HG02759 (cell line): ENCODE data around the gene SIGLEC11.
"Not testable (repeated sequence)": the region's sequence is repeated elsewhere in the genome, so short reads cannot be mapped to it uniquely, and the experiment has no call there.

Source experiments
- ATAC-seq: cut with Tn5 transposase; IDR thresholded peaks from one replicate; pipeline ENCODE4 v1.9.1; 2021; ENCODE audit warnings: mild to moderate bottlenecking, moderate library complexity; ENCODE audit not compliant: unreplicated experiment

The SIGLEC11 gene

DNA sequence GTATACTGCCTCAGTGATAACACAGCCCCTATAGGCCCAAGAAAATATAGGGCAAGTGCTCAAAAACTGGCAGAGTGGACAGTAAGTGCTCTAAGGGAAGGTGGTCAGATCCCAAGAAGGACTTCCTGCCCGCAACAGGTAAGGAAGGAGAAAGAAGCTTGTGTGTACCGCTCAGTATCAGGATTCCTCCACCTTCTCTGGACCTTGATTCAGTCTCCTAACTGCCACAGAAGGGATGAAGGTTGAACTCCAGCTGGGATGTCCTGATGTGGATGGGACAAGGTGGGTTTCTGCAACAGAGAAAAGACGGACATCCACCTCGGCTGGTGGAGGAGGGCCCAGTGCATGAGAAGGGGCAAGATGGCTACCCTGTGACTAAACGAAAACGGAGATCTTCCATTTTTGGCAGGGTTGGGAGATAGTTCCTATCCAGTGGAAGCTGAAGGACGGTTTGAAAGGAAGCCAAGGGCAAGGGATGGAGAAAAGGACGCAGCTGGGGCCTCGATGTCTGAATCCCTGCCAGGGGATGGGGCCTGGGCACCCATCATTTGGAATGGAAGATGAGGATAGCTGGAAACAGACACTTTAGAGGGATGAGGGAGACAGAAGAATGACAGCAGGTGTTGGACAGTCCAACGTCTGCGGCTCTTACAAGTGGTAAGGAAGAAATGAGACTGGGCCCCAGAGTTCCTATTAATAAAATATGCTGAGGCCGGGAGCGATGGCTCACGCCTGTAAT is 33.3 kb downstream of the SIGLEC11 start:
- ATAC-seq = no peak

- ATAC-seq = no peak
Observed at GRCh38 chr19:49926515-49926914, 34.5 kb downstream of the SIGLEC11 start.

GRCh38 chr19:49925486-49925885 is 35.5 kb downstream of the SIGLEC11 start:
- ATAC-seq = no peak

DNA sequence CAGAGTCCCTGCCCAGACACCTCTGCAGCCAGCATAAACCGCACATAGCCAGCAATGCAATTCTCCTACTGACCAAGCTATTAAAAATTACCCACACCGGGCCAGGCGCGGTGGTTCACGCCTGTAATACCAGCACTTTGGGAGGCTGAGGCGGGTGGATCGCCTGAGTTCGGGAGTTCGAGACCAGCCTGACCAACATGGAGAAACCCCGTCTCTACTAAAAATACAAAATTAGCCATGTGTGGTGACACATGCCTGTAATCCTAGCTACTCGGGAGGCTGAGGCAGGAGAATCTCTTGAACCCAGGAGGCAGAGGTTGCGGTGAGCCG is 36.1 kb downstream of the SIGLEC11 start:
- not testable (repeated sequence) for ATAC-seq

DNA sequence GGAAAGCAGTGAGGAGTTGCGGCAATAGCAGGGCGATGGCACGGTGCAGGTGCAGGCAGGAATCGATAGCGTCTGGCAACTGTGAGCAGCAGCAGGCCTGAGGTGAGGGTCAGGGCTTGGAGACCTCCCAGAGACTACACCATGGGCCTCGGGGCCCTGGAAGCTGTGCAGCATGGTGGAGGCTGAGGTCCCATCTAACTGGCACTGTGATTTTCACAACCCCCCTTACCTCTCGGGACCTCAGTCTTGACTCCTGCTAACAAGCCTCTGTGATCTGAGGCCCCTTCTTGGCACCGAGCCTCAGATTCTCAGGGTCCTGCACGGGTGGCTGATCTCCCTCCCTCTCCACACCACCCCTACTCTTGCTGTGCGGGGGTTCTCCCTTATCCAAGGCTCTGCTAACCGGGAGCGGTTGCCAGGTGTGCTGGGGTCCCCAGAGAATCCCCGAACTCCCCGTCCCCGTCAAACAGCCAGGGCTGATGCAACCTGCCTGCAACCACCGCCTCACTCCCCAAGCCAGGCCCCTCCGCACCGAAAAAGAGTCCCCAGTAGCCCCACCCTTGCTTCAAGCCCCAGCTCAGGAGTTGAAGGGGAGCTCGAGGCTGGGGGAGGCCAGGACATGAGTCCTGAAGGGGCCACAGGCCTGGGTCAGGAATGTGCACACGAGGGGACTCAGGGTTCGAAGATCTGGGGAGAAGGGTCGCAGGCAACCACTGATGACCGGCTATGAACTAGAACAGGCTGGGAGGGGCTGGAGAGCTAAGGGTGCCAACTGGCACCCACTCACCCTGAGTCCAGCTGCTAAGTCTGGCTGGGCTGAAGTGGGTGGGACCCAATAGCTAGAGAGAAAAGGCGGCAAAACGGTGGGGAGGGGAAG is 36.7 kb downstream of the SIGLEC11 start:
- no peak for ATAC-seq

DNA sequence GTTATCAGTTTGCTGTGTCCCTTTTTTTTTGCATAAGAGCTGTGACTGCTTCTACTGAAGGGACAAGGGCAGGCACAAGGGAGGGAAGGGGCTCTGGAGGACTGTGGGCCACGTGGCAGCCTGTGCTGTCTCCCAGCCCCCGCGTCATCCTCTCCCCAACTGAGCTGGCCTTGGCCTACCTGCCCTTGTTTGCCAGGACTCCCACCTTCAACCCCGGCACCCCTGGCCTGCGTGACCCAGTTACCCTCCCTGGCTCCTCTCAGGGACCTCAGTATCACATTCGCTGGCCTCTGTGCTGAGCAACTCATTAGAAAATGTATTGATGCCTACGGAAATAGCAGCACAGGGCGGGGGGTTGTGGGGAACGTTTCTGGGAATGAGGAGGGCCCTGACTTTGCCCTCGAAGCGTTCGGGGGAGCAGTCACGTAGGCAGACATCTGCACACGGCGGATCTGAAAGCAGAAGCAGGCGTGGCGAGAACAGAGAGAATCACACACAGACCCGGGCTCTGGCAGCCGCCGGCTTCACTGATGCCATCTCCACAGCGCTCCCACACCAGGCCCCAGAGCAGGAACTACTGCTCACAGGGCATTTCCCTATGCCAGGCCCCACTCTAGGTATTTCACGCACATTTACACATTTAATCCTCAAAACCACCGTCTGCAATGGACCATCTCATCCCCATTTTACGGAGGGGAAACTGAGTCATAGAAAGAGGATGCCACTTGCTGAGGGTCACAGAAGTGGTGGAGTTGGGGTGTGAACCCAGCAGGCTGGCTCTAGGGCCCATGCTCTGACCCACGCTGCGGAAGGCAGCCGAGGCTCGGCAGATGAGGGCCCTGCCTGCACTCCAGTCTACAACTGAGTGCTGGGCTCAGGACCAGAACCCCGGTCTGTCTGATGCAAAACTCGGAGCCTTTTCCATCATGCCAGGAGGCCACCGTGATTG is 37.6 kb downstream of the SIGLEC11 start:
- ATAC-seq = no peak

DNA sequence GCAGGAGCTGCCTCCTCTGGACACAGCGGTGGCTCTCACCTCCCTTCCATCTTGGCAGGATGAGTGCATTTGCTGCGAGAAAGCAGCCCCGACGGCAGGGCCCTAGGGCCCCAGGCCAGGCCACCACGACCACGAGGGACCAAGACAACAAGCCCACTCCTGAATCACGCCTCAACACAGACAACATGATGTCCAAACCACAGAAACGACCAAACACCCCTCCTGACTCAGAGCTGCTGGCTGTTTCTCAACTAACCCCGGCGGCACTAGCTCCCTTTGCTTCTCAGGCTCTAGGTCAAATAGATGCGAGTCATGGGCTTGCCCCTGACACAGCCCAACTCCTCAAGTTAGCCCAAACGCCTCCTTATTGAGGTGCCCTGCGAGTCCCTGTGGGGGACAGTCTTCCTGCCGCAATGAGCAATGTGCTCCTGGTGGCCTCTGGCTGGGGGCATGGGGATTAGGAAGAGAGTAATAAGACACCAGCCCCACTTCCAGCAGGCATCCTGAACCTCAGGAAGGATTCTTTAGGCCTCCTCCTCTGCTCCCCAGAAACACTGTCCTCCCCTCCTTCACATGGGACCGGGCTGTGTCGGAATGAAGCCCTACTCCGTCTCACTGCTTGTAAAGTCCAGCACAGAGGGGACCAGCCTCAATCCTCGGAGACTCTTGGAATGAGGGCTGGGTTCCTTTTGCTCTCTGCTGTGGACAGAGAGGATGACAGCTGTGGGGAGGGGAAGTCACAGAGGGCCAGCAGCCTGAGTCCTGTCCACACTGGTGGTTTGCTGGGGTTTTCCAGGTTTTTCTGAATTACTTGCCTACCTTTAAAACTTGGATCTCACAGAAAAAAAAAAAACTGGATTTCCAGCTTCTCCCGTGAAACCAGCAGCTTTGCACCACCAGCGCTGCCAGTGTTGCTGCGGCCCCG is 38.8 kb downstream of the SIGLEC11 start:
- no peak for ATAC-seq

DNA sequence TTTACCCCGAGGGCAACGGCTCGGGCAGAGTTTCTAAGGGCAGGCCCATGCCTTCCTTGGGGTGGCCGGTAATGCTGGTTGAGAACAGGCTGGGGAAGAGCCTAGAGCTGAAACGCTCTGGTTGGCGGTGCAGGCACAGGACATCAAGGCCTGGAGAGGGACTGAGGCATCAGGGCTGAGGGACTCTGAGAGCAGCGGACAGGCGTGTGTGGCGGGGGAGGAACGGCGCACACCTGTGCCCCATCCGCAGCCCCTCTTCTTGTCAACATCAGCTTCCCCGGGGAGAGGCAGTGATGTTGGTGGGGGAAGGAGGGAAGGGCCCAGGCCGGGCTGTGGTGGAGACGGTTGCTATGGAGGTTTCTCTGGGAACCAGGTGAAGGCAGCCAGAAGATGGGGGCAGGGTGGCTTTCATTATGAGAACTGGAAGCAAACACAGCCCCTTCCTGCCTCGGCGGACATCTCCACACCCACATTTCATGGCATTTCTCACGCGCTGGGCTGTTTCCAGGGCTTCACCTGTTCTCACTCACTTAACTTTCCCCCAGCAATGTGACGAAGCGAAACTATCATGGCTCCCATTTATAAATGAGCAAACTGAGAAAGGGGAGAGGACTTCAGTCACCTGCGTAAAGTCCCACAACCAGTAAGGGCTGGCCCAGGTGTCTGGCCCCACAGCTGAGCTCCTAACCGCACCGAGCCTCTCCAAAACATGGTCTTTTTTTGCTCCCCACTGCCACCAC is 40.2 kb downstream of the SIGLEC11 start:
- ATAC-seq = no peak

DNA sequence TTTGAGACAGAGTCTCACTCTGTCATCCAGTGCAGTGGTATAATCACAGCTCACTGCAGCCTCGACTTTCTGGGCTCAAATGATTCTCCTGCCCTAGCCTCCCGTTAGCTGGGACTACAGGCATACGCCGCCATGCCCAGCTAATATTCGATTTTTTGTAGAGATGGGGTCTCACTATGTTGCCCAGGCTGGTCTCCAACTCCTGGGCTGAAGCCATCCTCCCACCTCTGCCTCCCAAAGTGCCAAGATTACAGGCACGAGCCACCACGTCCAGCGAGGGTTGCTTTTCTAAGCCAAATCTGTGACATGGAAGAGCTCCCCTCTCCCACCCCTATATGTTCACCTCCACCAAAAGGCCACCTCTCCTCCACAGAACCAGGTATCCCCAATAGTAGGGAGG is 42.9 kb downstream of the SIGLEC11 start:
- no peak for ATAC-seq

GRCh38 chr19:49916839-49917733 is 43.9 kb downstream of the SIGLEC11 start:
- no peak for ATAC-seq

- ATAC-seq = no peak
Observed at GRCh38 chr19:49915271-49915670, 45.7 kb downstream of the SIGLEC11 start.

DNA sequence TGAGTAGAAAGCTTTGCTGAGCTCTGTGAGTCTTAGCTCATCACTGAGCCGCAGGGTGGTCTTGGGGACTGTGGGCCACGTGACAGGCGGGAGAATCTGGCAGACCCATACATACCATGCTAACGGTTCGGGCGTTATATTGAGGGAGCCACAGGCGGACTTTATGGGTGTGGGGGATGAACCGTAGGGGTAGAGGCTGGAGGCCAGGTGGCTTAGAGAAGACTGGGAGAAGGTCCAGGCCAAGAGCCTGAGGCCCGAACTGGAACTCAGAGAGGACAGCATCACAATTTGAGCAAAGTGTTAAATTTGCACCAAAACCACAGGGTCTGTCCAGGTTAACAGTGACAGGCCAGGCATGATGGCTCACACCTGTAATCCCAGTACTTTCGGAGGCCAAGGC is 47.3 kb downstream of the SIGLEC11 start:
- no peak for ATAC-seq

GRCh38 chr19:49912965-49913685 is 47.8 kb downstream of the SIGLEC11 start:
- no peak for ATAC-seq

DNA sequence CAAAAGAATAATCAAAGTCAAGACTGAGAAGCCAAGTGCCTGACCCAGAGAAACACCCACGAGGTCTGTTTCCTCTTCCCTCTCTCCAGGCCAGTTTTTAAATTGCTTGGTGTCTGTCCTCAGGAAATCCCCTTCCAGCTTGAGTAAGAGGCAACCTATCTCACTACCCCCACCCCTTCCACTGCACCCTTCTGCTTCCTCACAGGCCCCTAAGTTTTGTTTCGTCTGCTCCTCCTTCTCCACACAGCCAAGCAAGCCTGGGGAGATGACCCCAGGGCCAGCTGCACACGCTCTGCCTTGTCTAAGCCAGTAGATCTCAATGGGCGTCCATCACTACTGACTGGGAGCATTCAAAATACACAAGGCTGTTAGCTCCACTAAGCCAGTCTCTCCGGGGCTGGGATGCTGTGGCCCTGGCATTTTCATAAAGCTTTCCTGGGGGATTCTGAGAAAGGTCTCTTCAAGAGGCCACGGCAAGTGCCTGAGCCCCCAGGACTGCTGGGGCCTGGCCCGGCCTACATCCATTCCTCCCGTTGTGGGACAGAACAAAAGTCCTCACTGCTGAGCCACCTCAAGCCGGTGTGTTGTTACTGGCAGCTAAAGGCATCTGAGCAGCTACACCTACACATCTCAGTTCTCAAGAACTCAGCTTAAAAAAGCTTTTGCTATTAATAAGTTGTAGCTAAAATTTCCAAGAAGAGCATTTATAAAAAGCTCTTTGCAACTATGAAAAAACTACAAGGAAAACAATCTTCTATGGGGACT is 49.4 kb downstream of the SIGLEC11 start:
- ATAC-seq = peak; percentile 26

GRCh38 chr19:49910179-49910578 is 50.8 kb downstream of the SIGLEC11 start:
- no peak for ATAC-seq

GRCh38 chr19:49908480-49909420 is 52.2 kb downstream of the SIGLEC11 start:
- ATAC-seq = no peak
